Activated T-helper 1 cell treated with anti-CD3 and anti-CD28 coated beads, Interleukin-12 subunit alpha, Interleukin-12 subunit beta, Interleukin-2, Interleukin-4 antibody, amounts not matched to agents 30 ng/mL and 10 ng/mL and 1 ng/mL, durations not matched to agents 14 hours and 24 hours and 36 hours (primary cell): ENCODE measurements around the gene POU6F2. TPM values are rescaled to one million over a fixed set of nuclear protein-coding genes. Genes with fewer than 3 reads are reported as not detected.

Source experiments
- DNase-seq: peaks from one replicate; pipeline ENCODE4 v3.0.0; 2021; ENCODE audit warnings: low spot score
- H3K27ac Mint-ChIP-seq: one replicate; pipeline ENCODE4 v1.8.0; 2021; ENCODE audit warnings: mild to moderate bottlenecking, mixed read lengths
- H3K27me3 Mint-ChIP-seq: one replicate; pipeline ENCODE4 v1.8.0; 2022; ENCODE audit warnings: mild to moderate bottlenecking, moderate library complexity, mixed read lengths; ENCODE audit not compliant: insufficient read depth
- H3K36me3 Mint-ChIP-seq: one replicate; pipeline ENCODE4 v1.8.0; 2021; ENCODE audit warnings: low read depth, mixed read lengths
- H3K4me1 Mint-ChIP-seq: one replicate; pipeline ENCODE4 v1.8.0; 2021; ENCODE audit warnings: low read depth, mixed read lengths
- H3K4me3 Mint-ChIP-seq: one replicate; pipeline ENCODE4 v1.8.0; 2021; ENCODE audit warnings: mild to moderate bottlenecking, moderate library complexity, mixed read lengths
- H3K9me3 Mint-ChIP-seq: one replicate; pipeline ENCODE4 v1.8.0; 2021; ENCODE audit warnings: mixed read lengths
- intact Hi-C: fragments of 100-400 bp; cut with micrococcal nuclease; formaldehyde crosslinking; loops from one replicate; pipeline ENCODE4 v1.15.1; 2024
- total RNA-seq: library from RNA; stranded (reverse); gene quantifications from 2 replicates; pipeline ENCODE4 v1.2.3, GENCODE V29; 2022

POU6F2 gene
- total RNA-seq, 1 donor from 2014 or later: not detected

DNA sequence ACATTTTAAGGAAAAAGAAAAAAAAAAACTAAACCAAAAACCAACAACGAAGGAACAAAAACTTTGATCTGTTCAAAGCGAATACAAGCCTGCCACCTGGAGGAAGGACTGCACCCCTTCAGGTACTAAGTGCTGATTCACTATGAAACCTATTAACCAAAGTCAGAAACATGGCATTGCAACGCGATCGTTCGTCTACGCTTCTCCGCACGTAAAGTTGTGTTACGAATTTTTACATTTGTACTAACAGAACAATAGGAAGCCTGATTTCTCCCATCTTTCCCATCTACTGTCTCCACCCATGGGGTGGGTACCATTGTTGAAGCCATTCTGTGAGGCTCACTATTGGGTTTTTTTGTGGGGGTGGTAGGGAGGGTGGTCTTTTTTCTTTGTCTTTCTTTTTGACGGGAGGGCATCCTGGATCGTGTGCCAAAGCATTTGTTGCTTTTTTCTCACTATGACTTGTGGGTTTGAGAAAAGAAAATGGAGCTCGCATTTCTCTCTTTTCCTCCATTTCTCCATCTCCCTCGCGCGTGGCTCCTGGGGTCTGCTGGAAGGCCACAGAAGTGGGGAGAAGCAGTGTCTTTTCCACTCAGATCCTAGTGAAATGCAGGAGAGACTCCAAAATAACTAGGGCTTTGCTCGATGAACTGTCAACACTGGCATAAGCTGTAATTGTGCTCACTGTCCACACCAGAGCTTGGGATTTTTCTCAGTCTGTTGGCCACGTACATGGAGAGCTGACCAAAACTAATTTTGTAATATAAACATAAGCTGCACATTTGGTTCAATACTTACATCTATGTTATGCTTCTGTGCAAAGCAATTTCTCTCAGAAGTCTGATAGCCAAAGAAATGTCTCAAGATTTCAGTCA lies 487.6 kb downstream of the POU6F2 start:
- Mint-ChIP-seq H3K4me3 (no peak overlapping the region), H3K4me1 (peaks cover 18% of the 10 kb centered on the region), H3K27ac (no peak overlapping the region), H3K36me3 (no peaks in the 10 kb centered on the region), H3K27me3 (peaks cover 20% of the 10 kb centered on the region), H3K9me3 (no peaks in the 10 kb centered on the region)
- DNase-seq: peak; percentile 8
- intact Hi-C loops: loop anchor here (1.0 to 5.0 kb wide), 3 partner anchors 52 to 668 kb away; no protein-coding TSS in a partner anchor

DNA sequence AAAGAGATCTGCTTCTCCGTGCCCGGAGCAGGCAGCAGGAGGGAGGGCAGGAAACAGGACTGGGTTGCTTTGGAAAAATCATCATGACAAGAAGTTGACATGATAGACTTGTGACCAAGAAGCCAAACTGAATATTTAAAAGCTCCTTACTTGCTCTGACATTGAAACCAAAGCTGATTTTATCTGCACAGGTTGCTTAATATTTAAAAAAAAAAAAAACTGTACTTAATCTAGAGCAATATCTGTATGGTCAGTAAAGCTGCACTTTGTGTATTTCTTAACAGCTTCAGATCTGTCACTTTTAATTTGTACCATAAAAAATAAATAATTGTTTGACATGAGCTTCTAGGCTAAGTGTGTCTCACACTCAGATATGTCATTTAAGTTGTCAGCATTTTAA lies 490.6 kb downstream of the POU6F2 start:
- DNase-seq: no peak
- intact Hi-C loops: loop anchor here (5.0 kb wide), 1 partner anchor 49 kb away; no protein-coding TSS in a partner anchor
- Mint-ChIP-seq H3K36me3 (no peaks in the 10 kb centered on the region), H3K4me1 (peaks cover 18% of the 10 kb centered on the region), H3K27ac (no peak overlapping the region), H3K9me3 (no peaks in the 10 kb centered on the region), H3K27me3 (peaks cover 12% of the 10 kb centered on the region), H3K4me3 (no peak overlapping the region)

DNA sequence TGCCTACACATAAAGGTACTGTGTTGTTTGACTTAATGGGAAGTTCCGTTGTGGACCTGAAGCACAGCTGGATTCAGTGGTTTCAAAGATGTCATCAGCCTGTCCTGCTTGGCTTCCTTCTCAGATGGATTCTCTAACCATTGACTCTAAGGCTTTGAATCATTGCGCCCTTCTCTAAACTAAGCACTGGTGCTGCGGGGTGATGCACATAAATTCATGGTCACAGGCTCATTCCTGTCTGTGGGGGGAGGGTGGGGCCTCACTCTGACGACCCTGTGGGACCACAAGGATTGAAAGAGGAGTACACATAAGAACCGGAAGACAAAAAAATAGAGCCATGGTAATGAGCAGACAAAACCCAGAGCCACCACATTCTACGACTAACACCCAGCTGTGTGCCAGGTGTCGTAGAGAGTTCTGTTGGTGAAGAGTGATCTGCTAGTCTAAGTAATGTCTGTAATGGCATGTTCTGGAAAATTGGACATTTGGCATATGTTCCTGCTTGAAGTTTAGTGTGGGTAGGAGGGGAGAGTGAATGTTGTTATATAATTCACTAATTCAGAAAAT lies 491.2 kb downstream of the POU6F2 start:
- intact Hi-C loops: loop anchor here (5.0 kb wide), 1 partner anchor 48 kb away; no protein-coding TSS in a partner anchor
- DNase-seq: no peak

GRCh38 chr7:39480901-39481300 lies 503.2 kb downstream of the POU6F2 start:
- no peaks in the 10 kb centered on the region for H3K4me1 Mint-ChIP-seq
- intact Hi-C loops: no loop called here
- H3K9me3 Mint-ChIP-seq: no peaks in the 10 kb centered on the region
- H3K4me3 Mint-ChIP-seq: no peak overlapping the region
- no peak overlapping the region for H3K27ac Mint-ChIP-seq
- H3K36me3 Mint-ChIP-seq: no peaks in the 10 kb centered on the region
- DNase-seq: no peak
- H3K27me3 Mint-ChIP-seq: peaks cover 7% of the 10 kb centered on the region

More for the DNA sequence above, 491.2 kb downstream of the POU6F2 start:
- Mint-ChIP-seq H3K27ac (no peak overlapping the region), H3K27me3 (peaks cover 10% of the 10 kb centered on the region), H3K9me3 (no peaks in the 10 kb centered on the region), H3K4me3 (no peak overlapping the region), H3K36me3 (no peaks in the 10 kb centered on the region), H3K4me1 (peaks cover 18% of the 10 kb centered on the region)

GRCh38 chr7:39488467-39489393 lies 511.0 kb downstream of the POU6F2 start:
- no peak for DNase-seq
- intact Hi-C loops: no loop called here
- no peak overlapping the region for H3K4me3 Mint-ChIP-seq
- peaks cover 38% of the 10 kb centered on the region for H3K27me3 Mint-ChIP-seq
- no peak overlapping the region for H3K27ac Mint-ChIP-seq
- no peaks in the 10 kb centered on the region for H3K9me3 Mint-ChIP-seq
- no peaks in the 10 kb centered on the region for H3K36me3 Mint-ChIP-seq
- H3K4me1 Mint-ChIP-seq: no peaks in the 10 kb centered on the region

DNA sequence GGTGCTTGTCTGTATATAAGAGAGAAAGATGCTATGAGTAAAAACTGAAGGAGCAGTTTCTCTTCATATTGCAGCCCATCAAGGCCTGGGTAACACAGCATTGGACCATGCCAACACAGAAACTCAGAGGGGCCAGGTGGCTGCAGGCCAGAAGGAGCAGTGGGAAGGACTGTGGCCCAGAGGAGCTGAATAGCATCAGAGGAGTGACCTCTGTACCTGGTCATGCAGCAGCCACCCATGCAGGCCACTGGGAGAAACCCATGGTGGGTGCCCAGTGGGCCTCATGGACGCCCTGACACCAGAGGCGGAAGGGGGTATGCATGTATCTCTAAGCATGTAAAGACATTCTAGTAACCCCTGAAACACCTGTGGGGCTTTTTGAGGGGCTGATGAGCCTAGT lies 512.6 kb downstream of the POU6F2 start:
- Mint-ChIP-seq H3K27me3 (peaks cover 44% of the 10 kb centered on the region), H3K27ac (no peak overlapping the region), H3K36me3 (no peaks in the 10 kb centered on the region), H3K9me3 (no peaks in the 10 kb centered on the region), H3K4me1 (no peaks in the 10 kb centered on the region), H3K4me3 (no peak overlapping the region)
- no peak for DNase-seq
- intact Hi-C loops: no loop called here

DNA sequence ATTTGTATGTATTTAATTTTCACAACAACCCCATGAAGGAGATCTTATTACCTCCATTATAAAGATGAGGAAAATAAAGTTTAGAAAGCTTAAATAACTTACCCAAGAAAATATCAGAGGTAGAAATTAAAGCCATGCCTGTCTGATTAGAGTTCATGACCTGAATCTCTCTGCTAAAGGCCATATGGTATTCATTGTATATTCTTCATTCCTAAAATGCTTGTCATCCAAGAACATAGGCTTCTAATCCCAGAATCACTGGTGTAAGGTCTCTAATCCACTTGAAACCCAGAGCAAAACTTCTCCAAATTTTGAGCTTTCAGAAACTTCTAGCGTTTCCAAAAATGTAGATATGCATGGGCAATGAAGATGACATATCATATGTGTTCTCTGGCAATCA lies 516.2 kb downstream of the POU6F2 start:
- no peaks in the 10 kb centered on the region for H3K9me3 Mint-ChIP-seq
- no peak for DNase-seq
- intact Hi-C loops: no loop called here
- H3K27ac Mint-ChIP-seq: no peak overlapping the region
- no peak overlapping the region for H3K4me3 Mint-ChIP-seq
- peaks cover 28% of the 10 kb centered on the region for H3K27me3 Mint-ChIP-seq
- no peaks in the 10 kb centered on the region for H3K4me1 Mint-ChIP-seq
- H3K36me3 Mint-ChIP-seq: no peaks in the 10 kb centered on the region

GRCh38 chr7:39501358-39501757 lies 523.6 kb downstream of the POU6F2 start:
- H3K36me3 Mint-ChIP-seq: no peaks in the 10 kb centered on the region
- H3K4me1 Mint-ChIP-seq: no peaks in the 10 kb centered on the region
- H3K9me3 Mint-ChIP-seq: no peaks in the 10 kb centered on the region
- no peak for DNase-seq
- H3K4me3 Mint-ChIP-seq: no peak overlapping the region
- H3K27ac Mint-ChIP-seq: no peak overlapping the region
- peaks cover 6% of the 10 kb centered on the region for H3K27me3 Mint-ChIP-seq
- intact Hi-C loops: no loop called here

DNA sequence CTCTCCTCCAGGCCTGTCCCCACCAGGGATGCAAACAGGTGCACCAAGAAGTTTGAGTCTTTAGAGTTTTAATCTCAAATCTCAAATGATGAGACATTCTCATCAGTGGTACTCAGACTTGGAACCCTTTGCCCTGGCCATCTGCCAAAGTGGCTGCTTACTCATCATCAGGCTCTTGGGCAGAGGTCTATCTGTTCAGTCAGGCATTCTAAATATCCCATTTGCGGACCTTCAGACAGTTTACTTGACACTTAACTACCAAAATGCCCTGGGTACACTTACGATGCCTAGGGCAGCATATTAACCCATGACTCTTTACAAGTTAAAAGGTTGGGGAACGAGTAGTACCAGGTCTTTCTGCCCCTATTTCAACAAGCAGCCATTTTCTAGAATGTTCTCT lies 527.3 kb downstream of the POU6F2 start:
- H3K9me3 Mint-ChIP-seq: peaks cover 1% of the 10 kb centered on the region
- intact Hi-C loops: no loop called here
- DNase-seq: no peak
- peaks cover 2% of the 10 kb centered on the region for H3K36me3 Mint-ChIP-seq
- no peak overlapping the region for H3K4me3 Mint-ChIP-seq
- H3K4me1 Mint-ChIP-seq: peaks cover 8% of the 10 kb centered on the region
- H3K27ac Mint-ChIP-seq: no peak overlapping the region
- peaks cover 8% of the 10 kb centered on the region for H3K27me3 Mint-ChIP-seq

GRCh38 chr7:39507866-39508551 lies 530.3 kb downstream of the POU6F2 start:
- Mint-ChIP-seq H3K9me3 (peaks cover 3% of the 10 kb centered on the region), H3K4me3 (no peak overlapping the region), H3K36me3 (peaks cover 2% of the 10 kb centered on the region), H3K27ac (no peak overlapping the region), H3K4me1 (peaks cover 11% of the 10 kb centered on the region), H3K27me3 (peaks cover 4% of the 10 kb centered on the region)
- intact Hi-C loops: no loop called here
- DNase-seq: no peak

DNA sequence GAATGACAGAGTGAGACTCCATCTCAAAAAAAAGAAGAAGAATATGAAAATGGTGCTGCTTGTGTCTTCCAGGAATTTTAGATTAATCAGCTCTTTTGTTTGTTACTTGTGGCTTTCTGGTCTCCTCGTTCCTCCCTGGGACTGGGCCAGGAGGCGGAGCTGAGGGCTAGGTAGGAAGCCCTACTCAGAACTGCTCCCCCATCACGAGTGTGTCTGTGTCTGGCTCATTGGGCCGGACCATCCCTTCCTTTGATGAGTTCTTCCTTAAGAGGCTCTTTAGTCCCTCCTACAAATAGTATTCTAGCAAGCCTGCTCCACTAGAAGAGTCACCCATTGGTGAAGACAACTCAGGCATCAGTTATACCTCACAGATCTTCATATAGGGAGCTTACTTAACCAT lies 531.7 kb downstream of the POU6F2 start:
- H3K27me3 Mint-ChIP-seq: peaks cover 5% of the 10 kb centered on the region

DNA sequence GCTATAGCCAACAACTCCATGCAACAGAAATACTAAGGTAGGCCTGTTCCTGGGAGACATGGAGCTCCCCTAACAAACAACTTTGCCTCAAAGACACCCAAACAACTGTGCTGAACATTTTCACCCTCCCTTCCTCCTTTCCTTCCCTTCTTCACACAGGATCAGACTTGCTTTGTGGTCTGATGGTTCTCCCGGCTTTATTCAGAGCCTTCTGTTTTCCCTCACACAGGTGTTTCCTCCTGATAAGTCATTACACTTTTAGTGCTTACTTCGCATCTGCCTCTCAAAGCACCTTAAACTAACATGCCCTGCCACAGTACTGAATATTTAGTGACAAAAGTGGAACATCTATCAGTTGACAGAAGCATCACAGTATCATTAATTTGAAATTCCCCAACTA lies 532.2 kb downstream of the POU6F2 start:
- no peak overlapping the region for H3K4me3 Mint-ChIP-seq
- peaks cover 7% of the 10 kb centered on the region for H3K27me3 Mint-ChIP-seq
- intact Hi-C loops: loop anchor here (10.0 kb wide), 1 partner anchor 1115 kb away; no protein-coding TSS in a partner anchor
- H3K27ac Mint-ChIP-seq: no peak overlapping the region
- DNase-seq: no peak
- peaks cover 3% of the 10 kb centered on the region for H3K9me3 Mint-ChIP-seq
- peaks cover 2% of the 10 kb centered on the region for H3K36me3 Mint-ChIP-seq
- peaks cover 11% of the 10 kb centered on the region for H3K4me1 Mint-ChIP-seq

More for the DNA sequence above, 531.7 kb downstream of the POU6F2 start:
- no peak overlapping the region for H3K27ac Mint-ChIP-seq
- H3K4me3 Mint-ChIP-seq: no peak overlapping the region
- peaks cover 2% of the 10 kb centered on the region for H3K36me3 Mint-ChIP-seq
- peaks cover 3% of the 10 kb centered on the region for H3K9me3 Mint-ChIP-seq
- intact Hi-C loops: no loop called here
- H3K4me1 Mint-ChIP-seq: peaks cover 11% of the 10 kb centered on the region
- no peak for DNase-seq
